ENCODE results near the gene COL4A4.

Gene COL4A4

DNA sequence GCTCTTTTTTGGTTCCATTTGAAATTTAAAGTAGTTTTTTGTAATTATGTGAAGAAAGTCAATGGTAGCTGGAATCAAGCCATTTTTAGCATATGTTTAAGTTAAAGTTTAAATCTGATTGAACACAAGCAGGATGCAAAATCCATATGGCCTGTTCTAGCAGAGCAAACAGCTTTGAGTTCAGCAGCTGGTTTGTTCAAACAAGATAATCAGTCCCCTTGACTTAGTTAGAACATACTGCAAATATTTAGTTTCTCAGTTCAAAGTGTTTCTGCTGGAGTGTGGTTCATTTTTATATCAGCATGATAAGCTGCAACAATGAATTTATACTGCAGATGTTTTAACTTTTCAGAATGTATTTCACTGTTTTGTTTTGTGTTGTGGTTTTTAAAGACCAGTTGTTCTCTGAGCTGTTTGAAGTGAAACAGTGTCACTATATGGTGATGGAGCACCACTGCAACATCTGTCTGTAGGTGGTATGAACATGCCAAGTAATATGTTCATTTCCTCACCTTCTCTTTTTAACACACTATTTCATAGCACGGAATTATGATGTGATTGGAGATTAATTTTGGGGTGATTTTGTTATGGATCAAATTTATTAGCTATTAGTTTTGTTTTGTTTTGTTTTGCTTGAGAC is 125.3 kb downstream of the COL4A4 start:
- no peaks in the 10 kb centered on the region for H3K9me3 Mint-ChIP-seq
- peaks cover 8% of the 10 kb centered on the region for H3K27me3 Mint-ChIP-seq
- no peaks in the 10 kb centered on the region for H3K36me3 Mint-ChIP-seq (ENCODE audit: low read depth)
- ATAC-seq (no peak), DNase-seq (no peak)
- H3K4me3 Mint-ChIP-seq = no peak overlapping the region
- no peaks in the 10 kb centered on the region for H3K4me1 Mint-ChIP-seq
- no peak overlapping the region for H3K27ac Mint-ChIP-seq

DNA sequence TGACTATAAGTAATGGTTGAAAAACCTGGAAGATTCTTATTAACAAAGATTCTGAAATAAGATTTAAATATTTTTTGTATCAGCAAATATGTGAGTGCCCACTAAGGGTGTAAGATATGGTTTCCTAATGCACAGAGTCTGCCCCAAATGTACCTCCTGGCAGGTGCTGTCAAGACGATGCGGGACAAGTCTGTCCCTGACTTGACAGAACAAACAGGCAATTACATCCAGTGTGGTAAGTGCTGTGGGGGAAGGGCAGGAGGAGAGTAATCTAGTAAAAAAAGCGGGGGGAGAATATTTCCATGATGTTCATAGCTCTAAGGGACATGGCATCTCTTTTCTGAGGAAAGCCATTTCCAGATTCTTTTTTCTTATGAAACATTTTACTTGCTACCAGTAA is 127.5 kb downstream of the COL4A4 start:
- H3K27me3 Mint-ChIP-seq = peaks cover 6% of the 10 kb centered on the region
- H3K36me3 Mint-ChIP-seq (ENCODE audit: low read depth) = no peaks in the 10 kb centered on the region
- no peaks in the 10 kb centered on the region for H3K9me3 Mint-ChIP-seq
- ATAC-seq = no peak
- H3K27ac Mint-ChIP-seq = no peak overlapping the region
- no peak for DNase-seq
- H3K4me1 Mint-ChIP-seq = no peaks in the 10 kb centered on the region
- H3K4me3 Mint-ChIP-seq = no peak overlapping the region

DNA sequence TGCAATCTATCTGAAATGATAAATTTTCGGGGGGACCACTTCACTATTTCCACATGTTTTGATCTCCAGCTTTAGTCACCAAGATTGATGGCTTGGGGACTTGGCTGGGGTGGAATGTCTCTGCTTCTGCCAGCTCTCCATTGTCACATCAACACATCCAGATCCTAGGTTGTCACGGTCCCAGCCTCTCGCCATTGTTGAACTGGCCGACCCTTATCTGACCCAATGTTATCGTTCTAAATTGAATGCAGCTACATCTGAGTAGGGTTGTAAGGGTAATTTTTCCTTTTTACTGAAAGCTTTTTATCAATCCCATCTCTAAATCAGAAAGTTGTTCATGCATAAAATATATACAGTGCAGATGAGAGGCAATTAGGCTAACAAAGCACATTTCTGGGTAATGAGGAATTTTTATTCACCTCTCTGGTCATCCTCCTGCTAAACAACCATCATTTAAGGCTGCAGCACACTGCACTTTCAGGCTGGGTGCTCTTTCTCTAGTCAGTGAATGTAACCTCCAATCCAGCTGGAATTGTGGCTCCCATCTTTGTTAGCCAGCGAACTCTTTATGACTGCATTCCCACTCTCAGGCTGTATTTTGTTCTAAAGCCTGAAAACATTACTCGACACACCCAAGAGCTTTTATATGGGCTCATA is 128.2 kb downstream of the COL4A4 start:
- H3K36me3 Mint-ChIP-seq (ENCODE audit: low read depth) = no peaks in the 10 kb centered on the region
- no peak overlapping the region for H3K4me3 Mint-ChIP-seq
- H3K4me1 Mint-ChIP-seq = no peaks in the 10 kb centered on the region
- H3K27me3 Mint-ChIP-seq = peaks cover 6% of the 10 kb centered on the region
- no peaks in the 10 kb centered on the region for H3K9me3 Mint-ChIP-seq
- no peak overlapping the region for H3K27ac Mint-ChIP-seq
- no peak for DNase-seq
- no peak for ATAC-seq

DNA sequence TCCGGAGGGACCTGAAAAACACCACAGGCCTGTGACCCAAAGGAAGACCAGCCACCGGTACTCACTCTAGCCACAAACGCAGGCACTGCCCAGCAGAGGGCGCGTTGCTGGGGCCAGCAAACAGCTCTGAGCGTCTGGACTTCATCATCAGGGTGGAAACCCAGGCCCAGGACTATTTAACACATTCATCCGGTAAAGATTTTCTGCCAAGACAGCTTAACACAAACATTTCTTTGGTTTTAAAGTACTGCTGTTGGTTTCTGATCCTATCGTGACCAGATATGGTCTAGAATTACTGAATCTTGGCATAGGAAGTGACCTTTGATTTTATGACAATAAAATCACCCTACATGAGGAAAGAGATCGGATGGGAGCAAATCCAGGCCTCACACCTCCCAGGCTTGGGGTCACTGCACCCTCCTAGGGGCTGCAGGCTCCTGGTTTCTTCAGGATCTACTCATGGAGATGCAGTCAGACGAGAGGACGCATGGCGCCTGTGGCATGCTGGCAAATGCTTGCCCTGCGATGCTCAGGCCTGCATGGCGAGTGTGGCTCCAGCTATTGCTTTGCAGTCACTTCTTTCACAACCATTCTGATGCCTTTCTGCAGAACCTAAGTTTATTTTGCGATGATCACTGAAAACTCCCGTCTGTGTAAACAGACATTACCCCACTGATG is 130.4 kb downstream of the COL4A4 start:
- Mint-ChIP-seq H3K27ac (no peak overlapping the region), H3K4me1 (no peaks in the 10 kb centered on the region), H3K27me3 (peaks cover 6% of the 10 kb centered on the region), H3K36me3 (ENCODE audit: low read depth) (no peaks in the 10 kb centered on the region), H3K9me3 (no peaks in the 10 kb centered on the region), H3K4me3 (no peak overlapping the region)
- ATAC-seq = peak; percentile 46
- peak; percentile 39 for DNase-seq

DNA sequence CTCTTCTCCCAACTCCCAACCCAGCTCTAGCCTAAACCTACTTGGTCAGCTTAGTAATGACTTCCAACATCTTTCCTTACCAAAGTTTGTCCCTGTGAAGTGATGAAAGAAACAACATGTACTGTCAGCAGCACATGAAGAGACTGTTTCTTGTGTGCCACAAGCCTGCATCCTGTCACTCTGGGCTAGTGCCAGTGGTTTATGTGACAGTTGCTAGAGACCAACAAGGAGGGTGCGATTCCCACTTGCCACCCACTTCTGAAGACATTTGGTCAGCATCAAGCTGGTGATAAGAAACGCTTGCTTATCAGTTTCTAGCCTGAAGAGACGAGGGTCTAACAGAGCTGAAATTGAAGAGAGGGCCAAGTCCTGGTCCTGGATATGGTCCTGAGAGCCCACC is 132.6 kb downstream of the COL4A4 start:
- Mint-ChIP-seq H3K27me3 (no peaks in the 10 kb centered on the region), H3K4me3 (no peak overlapping the region), H3K27ac (no peak overlapping the region), H3K36me3 (ENCODE audit: low read depth) (no peaks in the 10 kb centered on the region), H3K9me3 (no peaks in the 10 kb centered on the region), H3K4me1 (no peaks in the 10 kb centered on the region)
- DNase-seq = no peak
- no peak for ATAC-seq

DNA sequence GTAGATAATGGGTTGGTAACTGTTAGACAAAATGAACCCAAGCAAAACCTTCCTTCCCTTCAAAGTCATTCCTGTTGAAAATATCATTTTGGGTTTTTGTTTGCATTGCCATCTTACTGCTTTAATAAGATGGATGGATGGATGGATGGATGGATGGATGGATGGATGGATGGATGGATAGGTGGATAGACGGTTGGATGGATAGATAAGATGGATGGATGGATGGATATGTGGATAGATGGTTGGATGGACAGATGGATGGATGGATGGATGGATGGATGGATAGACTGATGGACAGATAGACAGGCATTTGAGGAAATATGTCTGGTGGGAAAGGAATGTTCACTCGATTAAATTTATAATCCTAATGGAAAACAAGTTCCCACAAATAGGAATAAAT is 133.2 kb downstream of the COL4A4 start:
- no peak overlapping the region for H3K27ac Mint-ChIP-seq
- H3K36me3 Mint-ChIP-seq (ENCODE audit: low read depth) = no peaks in the 10 kb centered on the region
- H3K4me3 Mint-ChIP-seq = no peak overlapping the region
- H3K4me1 Mint-ChIP-seq = no peaks in the 10 kb centered on the region
- no peaks in the 10 kb centered on the region for H3K27me3 Mint-ChIP-seq
- no peak for ATAC-seq
- DNase-seq = no peak
- H3K9me3 Mint-ChIP-seq = no peaks in the 10 kb centered on the region

DNA sequence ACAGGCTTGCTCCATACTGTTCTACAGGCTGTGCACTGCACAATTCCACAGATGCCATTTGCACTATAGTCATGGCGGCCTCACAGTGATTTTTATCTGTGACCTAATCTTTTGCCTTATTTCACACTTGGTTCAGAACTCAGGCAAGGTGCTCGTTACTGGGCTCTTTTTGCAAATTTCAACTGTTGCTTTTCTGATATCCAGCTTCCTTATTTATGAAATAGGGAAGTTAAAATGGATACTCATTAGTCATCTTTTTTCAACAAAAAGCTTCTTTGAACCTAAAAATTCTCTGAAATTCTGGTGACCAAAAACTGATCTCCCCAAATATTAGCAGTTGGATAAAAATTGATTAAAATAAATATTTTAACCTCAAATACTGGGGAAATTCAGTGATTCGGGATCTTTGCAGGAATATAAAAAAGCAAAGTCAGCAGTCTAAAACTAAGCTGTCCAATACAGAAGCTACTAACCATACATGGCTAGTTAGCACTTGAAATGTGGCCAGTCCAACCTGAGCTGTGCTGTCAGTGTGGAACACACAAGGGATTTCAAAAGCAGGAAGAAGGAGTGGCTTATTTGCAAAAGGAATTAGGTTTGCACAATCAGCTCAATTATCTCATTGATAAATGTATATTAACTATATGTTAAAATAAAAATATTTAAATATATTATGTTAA is 134.4 kb downstream of the COL4A4 start:
- Mint-ChIP-seq H3K36me3 (ENCODE audit: low read depth) (no peaks in the 10 kb centered on the region), H3K4me3 (no peak overlapping the region), H3K27ac (no peak overlapping the region), H3K4me1 (no peaks in the 10 kb centered on the region), H3K9me3 (no peaks in the 10 kb centered on the region), H3K27me3 (no peaks in the 10 kb centered on the region)
- DNase-seq (no peak), ATAC-seq (no peak)

DNA sequence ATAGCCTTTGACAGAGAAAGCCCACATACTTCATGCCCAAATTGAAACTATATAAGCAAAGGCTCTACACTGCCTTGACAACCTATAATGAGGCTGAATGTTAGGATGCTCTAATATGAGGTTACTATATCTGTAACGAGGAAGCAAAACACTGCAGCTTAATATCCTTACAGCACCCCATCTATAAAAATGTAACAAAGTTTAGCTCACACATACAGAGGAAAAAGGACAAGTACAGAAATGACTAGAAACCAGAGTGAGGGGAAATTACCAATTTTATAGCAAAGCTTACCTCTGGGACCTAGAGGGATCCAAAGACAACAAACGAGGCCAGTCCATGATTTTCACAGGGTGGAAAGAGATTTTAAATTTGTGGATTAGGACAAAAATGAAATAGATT is 138.5 kb downstream of the COL4A4 start:
- no peaks in the 10 kb centered on the region for H3K4me1 Mint-ChIP-seq
- no peak for DNase-seq
- peaks cover 4% of the 10 kb centered on the region for H3K27me3 Mint-ChIP-seq
- no peaks in the 10 kb centered on the region for H3K36me3 Mint-ChIP-seq (ENCODE audit: low read depth)
- no peak overlapping the region for H3K27ac Mint-ChIP-seq
- H3K4me3 Mint-ChIP-seq = no peak overlapping the region
- H3K9me3 Mint-ChIP-seq = no peaks in the 10 kb centered on the region
- no peak for ATAC-seq

DNA sequence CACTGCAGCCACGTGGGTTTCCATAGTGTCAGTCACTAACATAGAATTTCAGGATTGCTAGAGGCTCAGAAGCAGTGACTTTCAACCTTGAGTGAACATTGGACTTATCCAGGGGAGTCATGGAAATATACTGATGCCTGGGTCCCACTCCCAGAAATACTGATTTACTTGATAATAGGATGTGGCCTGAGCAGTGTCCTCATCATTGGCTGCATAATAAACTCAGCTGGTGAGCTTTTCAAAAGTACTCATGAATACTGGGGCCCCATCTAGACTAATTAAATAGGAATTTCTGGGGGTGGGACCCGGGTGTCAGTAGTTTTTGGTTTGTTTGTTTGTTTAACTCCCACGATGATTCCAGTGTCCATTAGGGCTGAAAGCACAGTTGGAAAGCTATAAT is 141.4 kb downstream of the COL4A4 start:
- peaks cover 4% of the 10 kb centered on the region for H3K27me3 Mint-ChIP-seq
- no peak for DNase-seq
- ATAC-seq = no peak
- H3K9me3 Mint-ChIP-seq = no peaks in the 10 kb centered on the region
- no peak overlapping the region for H3K4me3 Mint-ChIP-seq
- H3K4me1 Mint-ChIP-seq = no peaks in the 10 kb centered on the region
- H3K27ac Mint-ChIP-seq = no peak overlapping the region
- no peaks in the 10 kb centered on the region for H3K36me3 Mint-ChIP-seq (ENCODE audit: low read depth)

DNA sequence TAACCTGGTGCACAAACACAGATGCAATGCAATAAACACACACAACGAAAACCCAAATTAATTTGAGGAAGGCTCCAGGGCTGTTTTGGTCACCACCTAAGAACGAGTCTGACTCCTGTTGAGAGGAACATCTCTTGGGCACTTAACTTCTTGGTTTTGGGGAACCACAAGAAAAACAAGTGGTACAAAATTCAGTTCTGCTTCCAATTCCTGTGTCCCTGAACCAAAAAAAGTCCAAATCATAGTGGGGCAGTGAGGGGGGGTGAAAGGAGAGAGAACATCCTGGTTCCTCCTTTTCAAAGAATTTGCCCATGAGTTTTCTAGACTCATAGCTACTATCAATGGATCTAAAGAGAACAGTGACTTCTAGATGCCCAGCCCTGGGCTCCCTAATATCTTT is 143.6 kb downstream of the COL4A4 start:
- Mint-ChIP-seq H3K4me1 (no peaks in the 10 kb centered on the region), H3K36me3 (ENCODE audit: low read depth) (no peaks in the 10 kb centered on the region), H3K9me3 (peaks cover 3% of the 10 kb centered on the region), H3K4me3 (no peak overlapping the region), H3K27ac (no peak overlapping the region), H3K27me3 (peaks cover 4% of the 10 kb centered on the region)
- no peak for DNase-seq
- no peak for ATAC-seq

DNA sequence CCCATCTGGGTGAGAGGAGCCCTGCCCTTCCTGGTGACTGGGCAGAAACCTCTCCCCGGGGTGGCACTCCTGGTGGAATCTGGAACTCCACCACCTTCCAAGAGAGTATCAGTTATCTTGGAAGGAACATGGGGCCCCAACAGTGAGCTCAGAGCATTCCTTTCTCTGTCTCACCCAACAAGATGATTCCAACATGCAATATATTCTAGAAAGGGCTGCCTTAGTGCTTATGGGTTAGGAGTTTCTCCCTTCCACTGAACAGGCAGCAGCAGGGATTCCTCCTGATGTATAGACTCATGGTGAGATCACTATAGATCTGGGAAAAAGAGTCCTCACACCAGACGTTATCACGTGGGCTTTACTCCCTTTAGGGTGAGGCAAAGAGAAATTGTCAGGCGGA is 147.1 kb downstream of the COL4A4 start:
- Mint-ChIP-seq H3K4me3 (no peak overlapping the region), H3K27me3 (peaks cover 2% of the 10 kb centered on the region), H3K27ac (no peak overlapping the region), H3K9me3 (peaks cover 3% of the 10 kb centered on the region), H3K36me3 (ENCODE audit: low read depth) (no peaks in the 10 kb centered on the region), H3K4me1 (no peaks in the 10 kb centered on the region)
- no peak for ATAC-seq
- no peak for DNase-seq

DNA sequence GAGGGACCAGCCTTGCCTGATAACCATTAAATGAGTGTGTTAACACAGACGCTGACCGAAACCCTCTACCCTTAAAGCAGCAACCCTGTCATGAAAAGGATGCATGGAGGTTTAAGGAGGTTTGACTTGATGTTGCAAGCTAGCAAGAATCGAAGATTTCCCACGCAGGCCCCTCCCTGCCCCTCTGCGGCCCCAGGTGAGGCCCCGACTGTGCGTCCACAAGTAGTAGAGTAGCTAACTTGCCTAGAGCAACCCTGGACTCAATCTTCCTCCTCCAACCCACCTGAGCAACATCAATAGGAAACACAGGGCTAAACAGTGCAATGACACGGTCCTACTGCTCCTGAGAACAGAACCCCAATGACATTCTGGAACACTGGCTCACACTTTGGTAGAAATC is 150.1 kb downstream of the COL4A4 start:
- Mint-ChIP-seq H3K36me3 (ENCODE audit: low read depth) (no peaks in the 10 kb centered on the region), H3K4me3 (no peak overlapping the region), H3K4me1 (no peaks in the 10 kb centered on the region), H3K9me3 (peaks cover 3% of the 10 kb centered on the region), H3K27me3 (no peaks in the 10 kb centered on the region), H3K27ac (no peak overlapping the region)
- ATAC-seq (no peak), DNase-seq (no peak)

DNA sequence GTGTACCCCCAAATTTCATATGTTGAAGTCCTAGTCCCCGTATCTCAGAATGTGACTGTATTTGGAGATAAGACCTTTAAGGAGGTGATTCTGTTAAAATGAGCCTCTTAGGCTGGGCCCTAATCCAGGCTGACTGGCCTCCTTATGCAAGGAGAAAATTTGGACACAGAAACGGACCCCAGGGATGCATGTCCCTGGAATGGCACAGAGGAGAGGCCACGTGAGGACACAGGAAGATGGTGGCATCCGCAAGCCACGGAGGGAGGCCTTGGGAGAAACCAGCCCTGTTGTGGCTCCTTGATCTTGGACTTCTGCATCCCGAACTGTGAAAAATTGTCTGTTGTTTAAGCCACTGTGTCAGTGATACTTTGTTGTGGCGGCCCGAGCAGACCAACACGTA is 150.7 kb downstream of the COL4A4 start:
- Mint-ChIP-seq H3K27me3 (no peaks in the 10 kb centered on the region), H3K27ac (no peak overlapping the region), H3K36me3 (ENCODE audit: low read depth) (no peaks in the 10 kb centered on the region), H3K4me3 (no peak overlapping the region), H3K9me3 (peaks cover 3% of the 10 kb centered on the region), H3K4me1 (no peaks in the 10 kb centered on the region)
- DNase-seq (no peak), ATAC-seq (no peak)

DNA sequence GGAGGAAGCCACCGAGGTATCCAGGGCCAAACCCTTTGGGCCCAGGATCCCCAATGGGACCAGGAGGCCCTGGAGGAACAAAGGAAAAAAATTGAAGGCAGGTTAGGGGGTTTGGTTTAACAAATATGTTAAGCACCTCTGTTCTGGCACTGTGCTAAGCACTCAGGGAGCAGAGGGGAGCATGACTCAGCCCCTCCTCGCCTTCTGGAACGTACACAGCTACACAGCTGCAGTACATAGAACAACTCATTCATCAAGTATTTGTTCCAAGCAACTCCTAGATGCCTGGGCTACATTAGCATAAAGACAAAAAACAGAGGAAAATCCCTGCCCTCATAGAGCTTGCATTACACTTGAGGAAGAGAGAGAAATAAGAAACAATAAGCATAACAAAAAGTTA is 153.6 kb downstream of the COL4A4 start:
- Mint-ChIP-seq H3K36me3 (ENCODE audit: low read depth) (no peaks in the 10 kb centered on the region), H3K4me1 (no peaks in the 10 kb centered on the region), H3K27me3 (no peaks in the 10 kb centered on the region), H3K9me3 (no peaks in the 10 kb centered on the region), H3K4me3 (no peak overlapping the region), H3K27ac (no peak overlapping the region)
- DNase-seq (no peak), ATAC-seq (no peak)

DNA sequence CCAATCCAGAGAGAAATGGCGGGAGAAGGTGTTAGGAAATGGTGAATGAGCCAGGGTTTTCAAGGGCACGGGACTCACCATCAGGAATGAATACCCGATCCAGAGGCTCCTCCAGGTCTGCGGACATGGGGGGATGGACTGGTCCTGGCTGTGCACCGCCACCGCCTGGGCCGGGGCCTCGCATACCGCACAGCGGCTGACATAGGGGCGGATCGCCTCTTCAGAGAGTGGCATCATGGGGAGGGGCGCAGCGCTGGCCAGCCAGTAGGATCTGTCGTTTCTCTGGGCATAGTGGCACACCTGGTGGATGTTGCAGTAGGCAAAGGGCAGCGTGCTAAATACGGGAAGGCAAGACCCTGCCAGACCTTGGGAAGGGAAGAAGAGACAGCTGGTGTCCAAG is 156.1 kb downstream of the COL4A4 start:
- ATAC-seq = no peak
- H3K4me1 Mint-ChIP-seq = no peaks in the 10 kb centered on the region
- H3K27ac Mint-ChIP-seq = no peak overlapping the region
- no peak overlapping the region for H3K4me3 Mint-ChIP-seq
- H3K27me3 Mint-ChIP-seq = no peaks in the 10 kb centered on the region
- no peaks in the 10 kb centered on the region for H3K9me3 Mint-ChIP-seq
- DNase-seq = no peak
- no peaks in the 10 kb centered on the region for H3K36me3 Mint-ChIP-seq (ENCODE audit: low read depth)
